Renal cortical epithelial cell (primary cell): ENCODE measurements around the gene BIN2. TPM values are rescaled to one million over a fixed set of nuclear protein-coding genes. Genes with fewer than 3 reads are reported as not detected.
"Not testable (repeated sequence)": the region's sequence is repeated elsewhere in the genome, so short reads cannot be mapped to it uniquely, and the experiment has no call there.

Experiments
- DNase-seq: peaks from one replicate; pipeline ENCODE4 v3.0.0-alpha.2; 2011; ENCODE audit warnings: low read depth
- total RNA-seq: library from RNA; depleted of rRNA; stranded (reverse); fragments of >200 nt; gene quantifications from 2 replicates; pipeline ENCODE4 v1.2.3, GENCODE V29; 2014

BIN2 gene
- total RNA-seq, 1 donor from 2014 or later = not detected

DNA sequence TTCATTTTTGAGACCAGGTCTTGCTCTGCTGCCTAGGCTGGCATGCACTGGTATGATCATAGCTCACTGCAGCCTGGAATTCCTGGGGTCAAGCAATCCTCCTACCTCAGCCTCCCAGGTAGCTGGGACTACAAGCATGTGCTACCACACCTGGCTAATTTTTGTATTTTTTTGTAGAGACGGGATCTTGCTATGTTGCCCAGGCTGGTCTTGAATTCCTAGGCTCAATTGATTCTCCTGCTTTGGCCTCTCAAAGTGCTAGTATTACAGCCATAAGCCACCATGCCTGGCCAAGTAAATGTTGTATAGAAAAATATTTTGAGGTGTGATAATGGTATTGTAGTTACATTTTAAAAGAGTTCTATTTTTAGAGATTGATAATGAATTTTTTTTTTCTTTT, 12.6 kb downstream of the BIN2 start:
- no peak for DNase-seq

GRCh38 chr12:51307655-51308593, 16.1 kb downstream of the BIN2 start:
- peak; percentile 96 for DNase-seq

GRCh38 chr12:51306507-51306906, 17.5 kb downstream of the BIN2 start:
- no peak for DNase-seq

- not testable (repeated sequence) for DNase-seq
Observed at GRCh38 chr12:51300768-51301167, 23.2 kb downstream of the BIN2 start.

GRCh38 chr12:51295651-51296050, 28.3 kb downstream of the BIN2 start:
- DNase-seq = no peak

GRCh38 chr12:51294097-51294496, 29.9 kb downstream of the BIN2 start:
- DNase-seq = not testable (repeated sequence)

- no peak for DNase-seq
Observed at GRCh38 chr12:51293696-51294095, 30.3 kb downstream of the BIN2 start.

DNA sequence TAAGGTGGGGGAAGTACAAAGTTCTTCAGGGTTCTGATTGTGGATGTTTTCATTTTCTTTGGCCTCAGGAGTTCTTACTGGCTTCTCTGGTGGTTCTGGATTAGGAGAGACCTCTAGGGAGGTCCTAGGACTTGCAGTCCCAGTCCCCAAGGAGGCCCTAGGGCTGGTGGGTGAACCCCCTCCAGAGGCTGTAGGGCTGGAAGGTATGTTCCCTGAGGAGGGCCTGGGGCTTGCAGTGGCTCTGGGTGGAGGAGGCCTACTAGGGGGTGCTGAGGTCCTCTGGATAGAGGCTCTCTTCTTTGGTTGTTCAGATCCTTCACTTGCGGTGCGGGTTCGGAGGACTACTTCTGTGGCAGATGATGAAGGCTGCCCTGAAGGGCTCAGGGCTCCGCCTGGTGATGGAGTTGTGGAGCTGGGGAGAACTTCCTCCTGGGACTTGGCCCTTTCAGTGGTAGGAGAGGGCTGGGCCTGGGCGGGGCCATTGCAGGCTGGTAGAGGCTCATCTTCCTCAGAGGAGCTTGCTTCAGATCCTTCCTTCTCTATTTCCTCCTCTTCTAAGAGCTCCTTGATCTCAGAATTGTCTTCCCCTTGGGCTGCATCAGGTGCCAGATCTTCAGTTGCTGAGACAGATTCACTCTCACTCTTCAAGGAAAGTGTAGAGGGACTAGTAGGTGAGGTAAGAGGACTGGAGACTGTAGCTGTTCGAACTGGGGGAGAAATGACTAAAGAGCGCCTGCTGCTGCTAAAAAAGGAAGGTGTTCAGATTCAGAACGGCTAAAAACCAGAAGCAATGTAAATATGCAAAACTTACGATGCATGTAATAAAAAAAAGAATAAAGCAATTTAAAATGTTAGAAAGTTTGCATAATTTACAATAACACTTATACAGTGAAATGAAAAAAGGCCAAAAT, 32.1 kb downstream of the BIN2 start:
- not testable (repeated sequence) for DNase-seq

GRCh38 chr12:51285843-51286242, 38.1 kb downstream of the BIN2 start:
- no peak for DNase-seq

- no peak for DNase-seq
Observed at GRCh38 chr12:51281202-51281924, 42.6 kb downstream of the BIN2 start.

DNA sequence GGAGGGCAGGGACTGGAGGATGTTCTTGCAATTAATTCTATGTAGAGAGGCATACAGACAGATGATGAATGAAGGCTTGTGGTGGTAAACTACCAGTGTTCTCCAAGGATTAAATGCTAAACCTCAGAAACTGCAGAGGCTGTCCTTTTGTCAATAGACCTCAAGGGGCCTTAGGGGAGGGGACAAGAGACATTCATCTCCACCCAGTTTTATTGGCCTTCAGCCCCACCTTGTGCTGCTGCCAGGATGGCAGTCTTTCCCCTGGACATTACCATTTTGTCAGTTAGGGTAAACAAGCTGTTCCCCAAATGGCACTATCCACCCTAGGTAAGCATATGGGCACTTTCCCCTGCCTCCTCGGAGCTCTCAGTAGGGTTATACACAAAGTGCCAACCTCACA, 48.9 kb downstream of the BIN2 start:
- no peak for DNase-seq

- DNase-seq = not testable (repeated sequence)
Observed at GRCh38 chr12:51272810-51273209, 51.2 kb downstream of the BIN2 start.

DNA sequence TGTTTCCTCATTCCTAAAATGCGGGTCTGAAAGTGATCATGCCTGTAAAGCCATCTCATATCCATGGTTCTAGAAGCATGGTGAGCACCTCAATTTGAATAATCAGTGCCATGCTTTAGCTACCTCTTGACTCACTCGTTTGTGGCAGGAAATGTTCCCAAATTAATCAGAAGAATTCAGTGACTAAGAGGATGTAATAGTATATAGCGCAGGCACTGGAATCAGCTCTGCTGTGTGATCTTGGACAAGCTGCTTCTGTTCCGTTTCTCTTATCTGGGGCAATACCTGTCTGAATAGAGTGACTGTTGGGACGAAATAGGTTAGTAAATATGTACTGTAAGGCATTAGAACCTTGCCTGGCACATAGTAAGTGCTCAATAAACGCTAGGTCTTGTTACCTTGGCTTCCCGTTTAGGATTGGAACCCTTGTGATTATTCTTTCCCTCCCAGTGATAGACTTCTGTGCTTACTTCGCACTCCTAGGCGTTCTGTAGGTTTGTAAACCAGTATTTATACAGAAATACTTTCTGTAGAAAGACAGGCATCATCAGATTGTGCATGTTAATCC, 52.9 kb downstream of the BIN2 start:
- peak; percentile 91 for DNase-seq

DNA sequence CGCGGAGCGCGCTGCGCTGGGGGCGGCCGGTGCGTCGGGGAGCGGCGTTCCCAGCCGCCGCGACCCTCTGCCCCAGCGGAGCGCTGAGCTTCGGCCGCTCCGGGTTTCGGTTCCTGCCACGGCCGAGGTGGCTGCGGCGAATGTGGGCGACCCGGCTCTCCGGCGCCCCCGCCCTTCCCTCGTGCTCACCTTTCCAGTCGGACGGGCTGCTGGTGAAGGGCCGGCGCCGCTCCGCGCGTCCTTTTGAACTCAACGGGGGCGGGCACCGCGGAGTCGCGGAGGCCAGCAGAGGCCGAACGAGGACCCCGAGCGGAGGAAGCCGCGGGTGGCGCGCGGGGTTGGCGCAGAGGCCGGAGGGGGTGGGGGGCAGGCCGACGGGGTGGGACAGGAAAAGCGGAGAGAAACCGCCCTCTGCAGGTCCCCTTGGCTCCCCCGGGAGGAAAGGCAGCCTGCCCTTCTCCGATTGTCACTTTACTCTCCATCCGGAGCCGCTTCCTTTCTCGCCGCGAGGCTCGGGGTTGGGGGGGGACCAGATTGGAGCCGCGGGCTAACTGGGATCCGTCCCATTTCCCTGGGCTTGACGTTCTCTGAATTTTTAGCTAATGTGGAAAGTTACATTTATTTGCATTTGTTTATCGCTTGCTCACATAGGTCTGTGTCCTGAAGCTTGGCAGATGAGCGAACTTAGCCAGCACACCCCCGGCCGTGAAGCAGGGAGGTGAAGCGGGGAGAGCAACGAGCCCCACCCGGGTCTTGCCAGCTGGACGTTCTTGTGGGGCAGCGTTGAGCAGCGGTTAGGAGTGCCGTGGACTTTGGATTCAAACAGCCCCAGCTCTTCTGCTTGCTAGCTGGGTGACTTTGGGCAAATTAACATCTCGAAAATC, 53.7 kb downstream of the BIN2 start, which contains the start of gene SMAGP:
SMAGP (minus strand) TSS at position 349 of the 884 bp plus-strand sequence. CDS start 1,137 bp downstream, outside the sequence.
- DNase-seq = no peak

DNA sequence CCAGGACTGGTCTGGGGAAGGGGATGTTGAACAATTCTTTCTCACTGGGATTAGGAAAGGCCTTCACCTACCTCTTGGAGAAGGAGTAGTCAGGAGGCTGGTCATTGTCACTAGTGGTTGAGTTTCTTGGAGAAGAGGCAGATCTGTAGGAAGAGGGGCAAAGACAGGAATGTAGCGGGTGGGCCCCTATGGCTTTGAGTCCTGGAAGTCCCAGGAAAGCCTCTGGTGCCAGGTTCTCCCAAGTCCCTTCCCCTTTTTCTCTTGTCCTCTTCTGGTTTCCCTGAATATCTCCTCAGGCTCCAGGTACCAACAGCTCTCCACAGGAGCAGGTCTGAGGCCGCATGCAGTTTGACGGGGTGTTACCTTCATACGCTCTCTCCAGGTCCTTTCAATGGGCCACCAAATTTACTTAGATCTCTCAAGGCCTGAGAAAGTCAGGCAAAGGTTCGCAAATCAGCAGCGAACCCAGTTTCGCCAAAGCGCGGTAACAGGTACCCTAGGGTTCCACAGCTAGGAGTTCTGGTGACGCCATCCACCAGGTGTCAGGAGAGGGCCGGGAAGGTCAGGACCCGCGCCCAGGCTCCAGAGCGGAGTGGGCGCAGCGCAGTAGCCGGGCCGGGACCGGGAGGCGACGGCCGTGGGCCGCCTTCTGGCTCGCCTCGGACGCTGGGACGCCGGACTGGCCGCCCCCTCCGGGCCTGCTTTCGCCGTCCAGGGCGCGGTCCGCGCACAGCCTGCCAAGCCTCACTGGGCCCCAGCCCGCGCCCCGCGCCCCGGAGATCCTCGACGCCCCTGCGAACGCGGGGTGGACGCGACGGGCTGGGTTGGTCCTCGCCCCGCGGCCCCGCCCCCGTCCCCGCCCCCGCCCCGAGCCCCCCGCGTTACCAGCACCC, 54.6 kb downstream of the BIN2 start:
- peak; percentile 36 for DNase-seq

DNA sequence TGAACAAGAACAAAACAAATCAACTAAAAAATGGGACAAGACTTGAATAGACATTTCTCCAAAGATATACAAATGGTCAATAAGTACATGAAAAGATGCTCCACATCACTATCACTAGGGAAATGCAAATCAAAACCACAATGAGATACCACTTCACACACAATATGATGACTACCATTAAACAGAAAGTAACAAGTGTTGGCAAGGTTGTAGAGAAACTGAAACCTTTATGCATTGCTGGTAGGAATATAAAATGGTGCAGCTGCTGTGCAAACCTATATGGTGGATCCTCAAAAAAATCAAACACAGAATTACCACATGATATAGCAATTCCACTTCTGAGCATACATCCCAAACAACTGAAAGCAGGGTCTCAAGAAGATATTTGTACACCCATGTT, 59.0 kb downstream of the BIN2 start:
- DNase-seq = no peak

GRCh38 chr12:51264297-51264696, 59.7 kb downstream of the BIN2 start:
- no peak for DNase-seq

GRCh38 chr12:51263341-51263740, 60.6 kb downstream of the BIN2 start:
- DNase-seq = no peak

- peak; percentile 73 for DNase-seq
Observed at GRCh38 chr12:51262758-51263177, 61.2 kb downstream of the BIN2 start.
